Measurements from ENCODE around the gene PRKCZ.

DNA sequence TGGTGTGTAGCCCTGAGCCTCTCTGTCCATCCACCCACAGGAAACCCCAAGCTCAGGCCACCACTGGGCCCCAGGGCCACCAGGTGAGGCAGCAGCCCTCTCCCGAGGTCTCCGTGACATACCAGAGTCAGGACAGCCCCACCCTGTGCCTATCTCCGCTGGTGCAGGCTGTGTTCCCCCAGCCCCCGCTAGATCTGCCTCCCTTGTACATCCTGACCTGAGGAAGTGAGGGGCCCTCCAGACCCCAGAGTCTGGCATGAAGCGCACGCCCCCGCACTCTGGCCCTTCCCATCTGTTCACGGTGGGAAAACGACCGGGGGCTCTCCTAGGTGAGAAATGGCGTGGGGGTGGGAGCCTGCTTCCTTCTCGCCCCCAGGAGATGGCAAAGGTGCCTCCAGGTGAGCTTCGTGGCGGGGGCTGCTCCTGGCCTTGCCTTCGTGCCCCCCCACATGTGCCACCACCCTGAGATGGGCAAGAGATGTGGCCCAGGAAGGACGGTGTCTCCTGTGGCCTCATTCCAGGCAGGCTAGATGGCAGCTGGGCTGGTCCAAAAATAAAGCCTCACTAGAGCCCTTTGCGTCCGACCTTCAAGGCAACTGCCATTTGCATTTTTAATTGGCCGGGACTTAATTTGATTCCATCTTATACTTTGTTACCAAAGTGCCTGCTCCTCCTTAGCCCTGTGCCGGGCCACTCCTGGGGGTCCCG lies 28.0 kb upstream of the PRKCZ start:
- TF ChIP-seq, protein P1, sequence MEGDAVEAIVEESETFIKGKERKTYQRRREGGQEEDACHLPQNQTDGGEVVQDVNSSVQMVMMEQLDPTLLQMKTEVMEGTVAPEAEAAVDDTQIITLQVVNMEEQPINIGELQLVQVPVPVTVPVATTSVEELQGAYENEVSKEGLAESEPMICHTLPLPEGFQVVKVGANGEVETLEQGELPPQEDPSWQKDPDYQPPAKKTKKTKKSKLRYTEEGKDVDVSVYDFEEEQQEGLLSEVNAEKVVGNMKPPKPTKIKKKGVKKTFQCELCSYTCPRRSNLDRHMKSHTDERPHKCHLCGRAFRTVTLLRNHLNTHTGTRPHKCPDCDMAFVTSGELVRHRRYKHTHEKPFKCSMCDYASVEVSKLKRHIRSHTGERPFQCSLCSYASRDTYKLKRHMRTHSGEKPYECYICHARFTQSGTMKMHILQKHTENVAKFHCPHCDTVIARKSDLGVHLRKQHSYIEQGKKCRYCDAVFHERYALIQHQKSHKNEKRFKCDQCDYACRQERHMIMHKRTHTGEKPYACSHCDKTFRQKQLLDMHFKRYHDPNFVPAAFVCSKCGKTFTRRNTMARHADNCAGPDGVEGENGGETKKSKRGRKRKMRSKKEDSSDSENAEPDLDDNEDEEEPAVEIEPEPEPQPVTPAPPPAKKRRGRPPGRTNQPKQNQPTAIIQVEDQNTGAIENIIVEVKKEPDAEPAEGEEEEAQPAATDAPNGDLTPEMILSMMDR (conservative IDR thresholded peaks at IDR 0.05; ENCODE audit: low read depth in 2 of 2) = no peak
- TF ChIP-seq POLR2AphosphoS5 (IDR thresholded peaks at IDR 0.05; ENCODE audit: low read depth) (no peak), ZNF331 (CRISPR knock-in tag; IDR thresholded peaks at IDR 0.05; ENCODE audit: low read depth) (no peak), EZH2phosphoT487 (IDR thresholded peaks at IDR 0.05; ENCODE audit: unreplicated experiment) (no peak), REST (IDR thresholded peaks at IDR 0.05; ENCODE audit: unreplicated experiment) (no peak), EZH2 (IDR thresholded peaks at IDR 0.05; ENCODE audit: low read depth, unreplicated experiment) (no peak), ETS1 (IDR thresholded peaks at IDR 0.05) (no peak), JUNB (IDR thresholded peaks at IDR 0.05; ENCODE audit: unreplicated experiment) (no peak)
